GM21723 (cell line): ENCODE results near the gene TNIP1.
A peak's percentile ranks its signal among the peaks of the same experiment; 100 is the strongest.

Source experiments
- ATAC-seq: cut with Tn5 transposase; IDR thresholded peaks from one replicate; pipeline ENCODE4 v1.9.1; 2021; ENCODE audit warnings: mild to moderate bottlenecking, moderate library complexity; ENCODE audit not compliant: unreplicated experiment

TNIP1 gene

GRCh38 chr5:151080613-151081430 lies at the start of gene TNIP1:
Gene TNIP1, minus strand, starts transcription at chr5:151081034. Its CDS starts 15,939 bp downstream, at chr5:151065095.
- ATAC-seq = peak; percentile 72

GRCh38 chr5:151130235-151130921 lies 49.5 kb upstream of the TNIP1 start:
- no peak for ATAC-seq

GRCh38 chr5:151128817-151129216 lies 48.0 kb upstream of the TNIP1 start:
- no peak for ATAC-seq

GRCh38 chr5:151127926-151128325 lies 47.1 kb upstream of the TNIP1 start:
- ATAC-seq = no peak

GRCh38 chr5:151126199-151126645 lies 45.4 kb upstream of the TNIP1 start:
- peak; percentile 26 for ATAC-seq

- peak; percentile 31 for ATAC-seq
Observed at GRCh38 chr5:151125421-151125820, 44.6 kb upstream of the TNIP1 start.

GRCh38 chr5:151123897-151124751 lies 43.3 kb upstream of the TNIP1 start:
- ATAC-seq = peak; percentile 82

- ATAC-seq = no peak
Observed at GRCh38 chr5:151122828-151123227, 42.0 kb upstream of the TNIP1 start.

- ATAC-seq = no peak
Observed at GRCh38 chr5:151121665-151122064, 40.8 kb upstream of the TNIP1 start.

GRCh38 chr5:151121095-151121494 lies 40.3 kb upstream of the TNIP1 start:
- no peak for ATAC-seq

- no peak for ATAC-seq
Observed at GRCh38 chr5:151118913-151119575, 38.2 kb upstream of the TNIP1 start.

GRCh38 chr5:151115272-151115905 lies 34.6 kb upstream of the TNIP1 start:
- ATAC-seq = peak; percentile 50

- no peak for ATAC-seq
Observed at GRCh38 chr5:151113651-151114050, 32.8 kb upstream of the TNIP1 start.

GRCh38 chr5:151110992-151111391 lies 30.2 kb upstream of the TNIP1 start:
- no peak for ATAC-seq

GRCh38 chr5:151110122-151110681 lies 29.4 kb upstream of the TNIP1 start:
- no peak for ATAC-seq

- no peak for ATAC-seq
Observed at GRCh38 chr5:151108566-151108965, 27.7 kb upstream of the TNIP1 start.

GRCh38 chr5:151107738-151108520 lies 27.1 kb upstream of the TNIP1 start:
- ATAC-seq = no peak

GRCh38 chr5:151107084-151107483 lies 26.2 kb upstream of the TNIP1 start:
- ATAC-seq = no peak

- ATAC-seq = no peak
Observed at GRCh38 chr5:151106509-151106908, 25.7 kb upstream of the TNIP1 start.
